Measurements from ENCODE around the gene SAMD7.

SAMD7 gene

GRCh38 chr3:169911272-169911671 lies at the start of gene SAMD7:
Gene SAMD7, plus strand, starts transcription at chr3:169911572. Its CDS starts 7,927 bp downstream, at chr3:169919499.
- no peak for DNase-seq

GRCh38 chr3:169861871-169862270 lies 49.5 kb upstream of the SAMD7 start:
- no peak for DNase-seq

- no peak for DNase-seq
Observed at GRCh38 chr3:169863458-169863899, 47.9 kb upstream of the SAMD7 start.

GRCh38 chr3:169864270-169864669 lies 47.1 kb upstream of the SAMD7 start:
- no peak for DNase-seq

GRCh38 chr3:169865176-169865767 lies 46.1 kb upstream of the SAMD7 start:
- no peak for DNase-seq

GRCh38 chr3:169867584-169868210 lies 43.7 kb upstream of the SAMD7 start:
- no peak for DNase-seq

- DNase-seq: no peak
Observed at GRCh38 chr3:169868369-169868768, 43.0 kb upstream of the SAMD7 start.

- no peak for DNase-seq
Observed at GRCh38 chr3:169869484-169870220, 41.7 kb upstream of the SAMD7 start, which contains the start of gene LRRC31. Gene LRRC31, minus strand, starts transcription at chr3:169869935. Its CDS starts 128 bp downstream, at chr3:169869807.

- no peak for DNase-seq
Observed at GRCh38 chr3:169871129-169871886, 40.1 kb upstream of the SAMD7 start.

- no peak for DNase-seq
Observed at GRCh38 chr3:169879013-169879557, 32.3 kb upstream of the SAMD7 start.

- DNase-seq: no peak
Observed at GRCh38 chr3:169879845-169880575, 31.4 kb upstream of the SAMD7 start.

- no peak for DNase-seq
Observed at GRCh38 chr3:169880576-169881250, 30.7 kb upstream of the SAMD7 start.

GRCh38 chr3:169886671-169887070 lies 24.7 kb upstream of the SAMD7 start:
- no peak for DNase-seq

GRCh38 chr3:169891886-169892285 lies 19.5 kb upstream of the SAMD7 start:
- DNase-seq: no peak

- no peak for DNase-seq
Observed at GRCh38 chr3:169894110-169894509, 17.3 kb upstream of the SAMD7 start.

- DNase-seq: no peak
Observed at GRCh38 chr3:169895072-169895471, 16.3 kb upstream of the SAMD7 start.

GRCh38 chr3:169897284-169897683 lies 14.1 kb upstream of the SAMD7 start:
- DNase-seq: no peak

- no peak for DNase-seq
Observed at GRCh38 chr3:169901453-169901852, 9.9 kb upstream of the SAMD7 start.

- no peak for DNase-seq
Observed at GRCh38 chr3:169905404-169905803, 6.0 kb upstream of the SAMD7 start.

- no peak for DNase-seq
Observed at GRCh38 chr3:169907476-169907875, 3.9 kb upstream of the SAMD7 start.

- DNase-seq: no peak
Observed at GRCh38 chr3:169907944-169908343, 3.4 kb upstream of the SAMD7 start.

GRCh38 chr3:169913323-169913722 lies 2.0 kb downstream of the SAMD7 start:
- no peak for DNase-seq
